Fibroblast of lung (primary cell): ENCODE results near the gene PLEKHN1. TPM values are rescaled to one million over a fixed set of nuclear protein-coding genes. Genes with fewer than 3 reads are reported as not detected.

Experiments
- DNase-seq, 2 donors: peaks; one replicate each; pipeline versions ENCODE4 v3.0.0 to v3.0.0-alpha.2; 2010; ENCODE audit warnings: low read depth in 2 of 2
- H2AFZ ChIP-seq: 2 replicates; pipeline ENCODE4 v1.5.1; 2012; ENCODE audit warnings: low read length, control low read depth, inconsistent platforms
- H3K27ac ChIP-seq: 2 replicates; pipeline ENCODE4 v1.5.1; 2011; ENCODE audit warnings: low read length, control low read depth; ENCODE audit not compliant: insufficient read depth
- H3K27me3 ChIP-seq: 2 replicates; pipeline ENCODE4 v1.5.1; 2011; ENCODE audit warnings: mild to moderate bottlenecking, low read length; ENCODE audit not compliant: control insufficient read depth, insufficient read depth
- H3K36me3 ChIP-seq: 2 replicates; pipeline ENCODE4 v1.5.1; 2011; ENCODE audit warnings: low read length; ENCODE audit not compliant: control insufficient read depth, insufficient read depth
- H3K4me1 ChIP-seq: 2 replicates; pipeline ENCODE4 v1.5.1; 2011; ENCODE audit warnings: low read length; ENCODE audit not compliant: control insufficient read depth, insufficient read depth; ENCODE audit errors: extremely low read depth
- H3K4me2 ChIP-seq: 2 replicates; pipeline ENCODE4 v1.5.1; 2011; ENCODE audit warnings: low read length, control low read depth; ENCODE audit not compliant: insufficient read depth; ENCODE audit errors: extremely low read depth
- H3K4me3 ChIP-seq, 4 experiments: fragments of 200-600 bp in 1 of 4; sonication (generic) in 1 of 4; replicated peaks in 1 of 4; 2 replicates each; pipeline ENCODE4 v1.5.1; 2011 to 2016; ENCODE audit warnings: low read length in 4 of 4, low read depth in 3 of 4, mild to moderate bottlenecking in 3 of 4, control low read depth in 2 of 4, inconsistent platforms in 1 of 4, mixed read lengths in 1 of 4; ENCODE audit not compliant: insufficient read depth in 1 of 4; ENCODE audit errors: control extremely low read depth in 1 of 4
- H3K79me2 ChIP-seq: 2 replicates; pipeline ENCODE4 v1.5.1; 2012; ENCODE audit warnings: mild to moderate bottlenecking, low read length, inconsistent platforms; ENCODE audit not compliant: control insufficient read depth, insufficient read depth
- H3K9ac ChIP-seq: 2 replicates; pipeline ENCODE4 v1.5.1; 2011; ENCODE audit warnings: mild to moderate bottlenecking, low read length, control low read depth; ENCODE audit not compliant: insufficient read depth
- H3K9me3 ChIP-seq: 2 replicates; pipeline ENCODE4 v1.5.1; 2012; ENCODE audit warnings: low read depth, low read length; ENCODE audit not compliant: control insufficient read depth, insufficient read depth
- H4K20me1 ChIP-seq: 2 replicates; pipeline ENCODE4 v1.5.1; 2011; ENCODE audit warnings: low read length; ENCODE audit not compliant: control insufficient read depth, insufficient read depth; ENCODE audit errors: extremely low read depth
- CTCF ChIP-seq, 2 donors: IDR thresholded peaks in 1 of 2; conservative IDR thresholded peaks in 1 of 2; 1 replicate in 1 of 2; 2 replicates in 1 of 2; pipeline ENCODE4 v1.5.1; 2011 to 2012; ENCODE audit warnings: low read length in 2 of 2, control low read depth in 1 of 2, inconsistent platforms in 1 of 2, low read depth in 1 of 2, mild to moderate bottlenecking in 1 of 2
- EZH2 ChIP-seq: IDR thresholded peaks from 2 replicates; pipeline ENCODE4 v1.5.1; 2012; ENCODE audit warnings: low read length, control low read depth, mild to moderate bottlenecking; ENCODE audit errors: missing control alignments
- polyA plus RNA-seq, 2 donors: library from polyadenylated mRNA; depleted of rRNA in 1 of 2; stranded (reverse) in 1 of 2; unstranded in 1 of 2; fragments of >200 nt; gene quantifications; 2 replicates each; pipeline ENCODE4 v1.2.1, GENCODE V29; 2011 to 2012; ENCODE audit warnings: missing spikeins in 1 of 2
- total RNA-seq: library from RNA; depleted of rRNA; stranded (reverse); fragments of >200 nt; gene quantifications from 2 replicates; pipeline ENCODE4 v1.2.1, GENCODE V29; 2014

PLEKHN1 gene
- total and polyA plus RNA-seq, 2 donors (not counting 1 experiment from before 2014, with no cell fraction given) = 0.17 to 0.41 TPM

- Histone ChIP-seq H3K4me1 (peaks cover 7% of the 10 kb centered on the region), H3K9ac (no peak overlapping the region), H3K79me2 (peaks cover 20% of the 10 kb centered on the region), H3K36me3 (peaks cover 22% of the 10 kb centered on the region), H3K27ac (no peak overlapping the region), H3K9me3 (no peaks in the 10 kb centered on the region), H2AFZ (no peak overlapping the region), H3K4me2 (no peak overlapping the region), H3K4me3 (no peak overlapping the region), H3K27me3 (no peaks in the 10 kb centered on the region), H4K20me1 (no peaks in the 10 kb centered on the region)
- DNase-seq = no peak
- TF ChIP-seq EZH2 (no peak), CTCF (conservative IDR thresholded peaks at IDR 0.05 in 1 of 2, IDR thresholded peaks at IDR 0.05 in 1 of 2; ENCODE audit: low read depth in 1 of 2, low read length in 2 of 2) (no peak)
Measured at GRCh38 chr1:956636-957035, 9.6 kb upstream of the PLEKHN1 start.

- H3K4me2 ChIP-seq = peak within 1 kb of the TSS; percentile 55
- TF ChIP-seq CTCF (conservative IDR thresholded peaks at IDR 0.05 in 1 of 2, IDR thresholded peaks at IDR 0.05 in 1 of 2; ENCODE audit: low read depth in 1 of 2, low read length in 2 of 2) (no peak), EZH2 (no peak)
- peak; percentile 80 to 86 for DNase-seq
- no peaks in the 10 kb centered on the region for H3K9me3 ChIP-seq
- no peaks in the 10 kb centered on the region for H4K20me1 ChIP-seq
- peak within 1 kb of the TSS; percentile 81 to 100 (median 92) for H3K4me3 ChIP-seq
- peaks cover 10% of the 10 kb centered on the region for H3K36me3 ChIP-seq
- peak within 1 kb of the TSS; percentile 80 for H3K27ac ChIP-seq
- H3K9ac ChIP-seq = peak within 1 kb of the TSS; percentile 69
- peak within 1 kb of the TSS; percentile 47 for H2AFZ ChIP-seq
- H3K4me1 ChIP-seq = peaks cover 7% of the 10 kb centered on the region
- H3K27me3 ChIP-seq = no peaks in the 10 kb centered on the region
- peaks cover 21% of the 10 kb centered on the region for H3K79me2 ChIP-seq
Measured at GRCh38 chr1:958823-959730, 7.2 kb upstream of the PLEKHN1 start, which contains the start of gene NOC2L. NOC2L (minus strand) TSS chr1:959256; CDS start chr1:959240, 16 bp downstream.

GRCh38 chr1:959731-960362, 6.4 kb upstream of the PLEKHN1 start:
- peaks cover 11% of the 10 kb centered on the region for H3K36me3 ChIP-seq
- no peaks in the 10 kb centered on the region for H4K20me1 ChIP-seq
- no peak for TF ChIP-seq CTCF (conservative IDR thresholded peaks at IDR 0.05 in 1 of 2, IDR thresholded peaks at IDR 0.05 in 1 of 2; ENCODE audit: low read depth in 1 of 2, low read length in 2 of 2)
- no peak for TF ChIP-seq EZH2
- H3K4me2 ChIP-seq = peak overlapping the region; percentile 13
- peaks cover 7% of the 10 kb centered on the region for H3K4me1 ChIP-seq
- no peak overlapping the region for H3K27ac ChIP-seq
- H3K4me3 ChIP-seq = peak overlapping the region; percentile 33 to 67 (median 46)
- no peak for DNase-seq
- H3K9me3 ChIP-seq = no peaks in the 10 kb centered on the region
- H3K79me2 ChIP-seq = peaks cover 21% of the 10 kb centered on the region
- peak overlapping the region; percentile 7 for H2AFZ ChIP-seq
- no peaks in the 10 kb centered on the region for H3K27me3 ChIP-seq
- H3K9ac ChIP-seq = no peak overlapping the region
